GM21526 (cell line): Measurements from ENCODE around the gene VWA1.
A peak's percentile ranks its signal among the peaks of the same experiment; 100 is the strongest.

ENCODE experiments used
- ATAC-seq: cut with Tn5 transposase; IDR thresholded peaks from one replicate; pipeline ENCODE4 v1.9.1; 2021; ENCODE audit warnings: moderate library complexity; ENCODE audit not compliant: unreplicated experiment, low FRiP score

VWA1 gene, protein sequence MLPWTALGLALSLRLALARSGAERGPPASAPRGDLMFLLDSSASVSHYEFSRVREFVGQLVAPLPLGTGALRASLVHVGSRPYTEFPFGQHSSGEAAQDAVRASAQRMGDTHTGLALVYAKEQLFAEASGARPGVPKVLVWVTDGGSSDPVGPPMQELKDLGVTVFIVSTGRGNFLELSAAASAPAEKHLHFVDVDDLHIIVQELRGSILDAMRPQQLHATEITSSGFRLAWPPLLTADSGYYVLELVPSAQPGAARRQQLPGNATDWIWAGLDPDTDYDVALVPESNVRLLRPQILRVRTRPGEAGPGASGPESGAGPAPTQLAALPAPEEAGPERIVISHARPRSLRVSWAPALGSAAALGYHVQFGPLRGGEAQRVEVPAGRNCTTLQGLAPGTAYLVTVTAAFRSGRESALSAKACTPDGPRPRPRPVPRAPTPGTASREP

DNA sequence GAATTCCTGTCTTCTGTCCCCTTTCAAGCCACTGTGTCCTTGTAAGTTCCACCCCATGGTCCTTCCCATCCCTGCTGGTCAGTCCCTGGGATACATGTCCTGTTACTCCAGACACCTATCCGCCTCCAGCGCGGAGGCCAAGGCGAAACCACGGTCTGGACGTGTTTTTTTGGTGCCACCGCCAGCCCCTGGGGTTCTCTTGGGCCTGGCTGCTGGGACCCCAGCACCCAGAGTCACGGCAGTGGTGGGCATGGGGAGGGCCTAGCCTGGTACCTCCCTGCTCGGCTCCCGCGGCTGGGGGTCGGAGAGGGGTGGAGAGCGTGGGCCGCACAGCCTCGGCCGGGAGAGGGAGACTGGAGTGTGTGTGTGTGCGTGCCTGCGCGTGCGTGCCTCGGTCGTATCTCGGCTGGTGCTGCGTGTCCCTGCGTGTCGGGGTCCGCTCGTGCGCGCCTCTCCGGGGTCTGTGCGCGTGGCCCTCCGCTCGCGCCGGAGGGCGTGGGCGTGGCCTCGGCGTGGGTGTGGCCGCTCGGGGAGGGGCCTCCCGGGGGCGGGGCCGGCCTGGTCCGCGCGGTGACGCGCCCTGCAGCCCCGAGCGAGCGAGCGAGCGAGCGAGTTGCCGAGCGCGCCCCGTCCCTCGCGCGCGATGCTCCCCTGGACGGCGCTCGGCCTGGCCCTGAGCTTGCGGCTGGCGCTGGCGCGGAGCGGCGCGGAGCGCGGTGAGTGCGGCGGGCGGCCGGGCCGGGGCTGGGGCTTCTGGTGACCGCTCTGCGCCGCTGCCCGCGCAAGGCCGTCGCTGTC is at the start of gene VWA1:
TSS of gene VWA1 (plus strand) at position 585 of the 798 bp plus-strand sequence. CDS start at position 644, 59 bp downstream.
- ATAC-seq: no peak

DNA sequence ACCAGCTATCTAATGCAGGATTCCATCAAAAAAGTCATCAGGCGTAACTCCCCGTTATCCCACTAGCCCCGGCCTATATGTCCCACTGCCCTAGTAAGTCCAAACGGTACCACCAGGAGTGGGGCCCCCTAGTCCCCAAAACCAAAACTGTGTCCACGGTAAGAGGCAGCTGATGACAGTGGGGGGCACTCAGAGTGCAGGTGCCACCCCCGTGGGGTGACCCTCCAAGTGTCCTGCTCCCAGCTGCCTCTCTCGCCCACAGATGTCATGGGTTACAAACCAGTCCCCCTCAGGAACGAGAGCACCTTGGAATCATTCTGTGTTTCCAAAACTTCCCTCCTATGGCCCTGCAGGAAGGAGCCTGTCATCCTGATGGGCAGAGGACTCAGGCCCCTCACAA is 49.6 kb upstream of the VWA1 start:
- no peak for ATAC-seq

DNA sequence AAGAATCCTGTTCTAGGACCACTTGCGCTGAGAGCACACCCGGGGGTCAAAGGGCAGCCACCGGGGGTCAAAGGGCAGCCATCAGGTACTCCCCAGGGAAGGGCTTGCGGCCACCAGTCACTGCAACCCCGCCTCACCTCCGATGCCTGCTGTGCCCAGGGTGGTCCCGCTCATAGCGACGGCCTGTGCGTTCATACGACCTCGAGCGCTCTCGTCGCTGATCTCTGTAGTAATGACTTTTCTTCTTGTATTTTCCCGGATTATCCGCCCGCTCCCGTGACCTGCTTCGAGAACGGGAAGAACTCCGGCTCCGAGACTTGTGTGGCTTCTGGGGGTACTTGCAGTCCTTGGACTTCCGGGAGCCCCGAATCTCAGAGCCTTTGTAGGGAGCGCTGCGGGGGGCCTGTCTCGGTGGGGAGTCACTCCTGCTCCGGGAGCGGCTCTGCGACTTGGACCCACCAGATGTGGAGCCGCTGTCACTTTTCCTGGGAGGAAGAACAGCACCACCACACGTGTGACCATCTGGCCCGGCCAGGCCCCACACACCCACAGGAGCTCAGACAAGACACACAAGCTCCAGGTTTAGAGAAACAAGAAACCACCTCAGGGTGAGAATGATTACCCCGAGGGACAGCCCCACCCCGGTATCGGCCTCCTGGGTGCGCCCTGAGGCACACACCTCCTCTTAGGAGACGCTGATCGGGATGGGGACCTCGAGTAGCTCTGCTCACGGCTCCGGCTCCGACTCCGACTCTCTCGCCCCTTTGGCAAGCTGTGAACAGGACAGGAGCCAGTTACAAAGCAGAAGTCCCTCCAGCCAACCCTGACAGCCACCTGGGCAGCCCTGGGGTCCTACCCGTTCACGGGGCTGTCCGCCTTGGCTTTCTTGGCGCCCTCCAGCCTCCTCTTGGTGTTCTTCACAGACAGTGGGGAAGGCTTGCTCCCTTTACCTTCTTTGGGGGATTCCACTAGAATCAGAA is 48.1 kb upstream of the VWA1 start:
- no peak for ATAC-seq

DNA sequence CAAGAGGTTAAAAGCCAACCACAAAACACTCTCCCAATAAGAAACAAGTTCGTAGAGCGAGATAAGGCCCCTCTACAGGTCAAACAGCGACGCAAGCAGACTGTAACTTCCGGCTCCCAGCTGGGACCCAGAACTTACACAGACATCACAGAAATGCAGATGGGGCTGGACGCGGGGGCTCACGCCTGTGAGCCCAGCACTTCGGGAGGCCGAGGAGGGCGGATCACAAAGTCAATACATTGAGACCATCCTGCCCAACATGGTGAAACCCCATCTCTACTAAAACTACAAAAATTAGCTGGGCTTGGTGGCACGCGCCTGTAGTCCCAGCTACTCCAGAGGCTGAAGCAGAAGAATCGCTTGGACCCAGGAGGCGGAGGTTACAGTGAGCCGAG is 47.4 kb upstream of the VWA1 start:
- no peak for ATAC-seq

DNA sequence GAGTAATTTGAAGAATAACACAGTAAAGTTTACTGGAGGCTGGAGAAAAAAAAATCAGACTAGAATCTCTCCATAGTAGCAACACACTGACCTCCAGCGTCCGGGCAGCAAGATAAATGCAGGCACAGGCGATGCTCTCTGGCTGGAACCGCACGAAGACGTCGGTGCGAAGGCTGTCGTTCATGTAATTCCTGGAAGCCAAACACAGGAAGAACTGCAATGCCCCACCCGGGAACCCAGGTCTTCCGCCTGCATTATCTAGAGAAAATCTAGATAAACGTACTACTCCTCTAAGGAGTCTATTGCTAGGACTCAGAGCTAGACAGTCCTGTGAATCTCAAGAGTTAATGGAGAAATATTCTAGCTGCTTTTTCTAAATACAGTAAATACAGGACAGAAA is 44.8 kb upstream of the VWA1 start:
- no peak for ATAC-seq

DNA sequence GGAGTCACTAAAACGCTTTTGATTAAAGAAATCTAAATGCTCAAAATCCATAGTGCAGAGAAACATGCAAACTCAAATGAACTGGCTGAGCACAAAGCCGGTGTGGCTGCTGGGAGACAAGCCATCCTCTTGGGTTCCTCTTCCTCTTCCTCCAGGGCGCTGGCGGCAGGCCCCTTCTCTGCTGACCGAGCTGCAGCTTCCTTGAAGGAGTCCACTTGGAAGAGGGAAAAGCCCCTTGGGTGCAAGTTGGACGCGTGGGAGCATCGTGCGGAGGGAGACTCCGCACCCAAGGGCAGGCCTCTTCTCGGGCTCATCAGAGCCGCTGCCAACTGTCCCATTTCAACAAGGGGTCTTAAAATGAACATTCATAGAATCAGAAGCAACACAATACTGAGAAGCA is 44.3 kb upstream of the VWA1 start:
- ATAC-seq: no peak

DNA sequence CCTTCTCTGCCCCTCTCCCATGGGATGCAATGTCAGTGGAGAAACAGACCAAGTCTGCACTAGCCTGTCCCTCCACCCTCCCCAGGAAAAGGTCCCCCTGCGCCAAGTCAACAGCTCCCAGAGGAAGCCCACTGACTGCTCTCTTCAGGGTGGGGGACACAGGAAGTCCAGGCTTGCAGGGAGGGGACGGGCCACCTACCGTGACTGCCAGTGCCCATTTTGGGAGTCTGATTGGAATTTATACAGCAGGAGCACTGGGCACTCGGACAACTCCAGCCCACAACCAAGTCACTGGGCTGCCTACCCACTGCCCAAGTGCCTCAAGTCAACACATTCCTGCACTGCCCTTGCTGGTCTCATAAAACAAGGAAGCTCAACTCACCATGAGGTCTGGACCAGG is 42.5 kb upstream of the VWA1 start:
- no peak for ATAC-seq

DNA sequence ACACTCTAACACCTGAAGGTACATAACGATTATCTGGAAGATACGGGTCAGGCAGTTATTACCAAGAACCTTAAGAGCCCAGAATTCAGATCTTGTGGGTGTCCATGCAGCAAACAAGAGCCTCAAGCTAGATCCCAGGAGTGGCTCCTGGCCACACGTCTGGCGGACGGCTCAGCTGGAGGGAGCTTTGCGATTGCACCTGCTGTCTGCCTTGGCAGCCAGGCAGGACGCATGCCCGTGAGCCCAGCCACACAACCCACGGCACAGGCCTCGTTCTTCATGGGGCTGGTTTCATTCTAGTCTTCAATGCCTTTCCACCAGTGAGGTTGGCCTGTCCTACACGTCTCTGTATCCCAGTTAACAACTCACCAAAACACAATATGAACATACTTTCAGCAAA is 42.1 kb upstream of the VWA1 start:
- no peak for ATAC-seq

DNA sequence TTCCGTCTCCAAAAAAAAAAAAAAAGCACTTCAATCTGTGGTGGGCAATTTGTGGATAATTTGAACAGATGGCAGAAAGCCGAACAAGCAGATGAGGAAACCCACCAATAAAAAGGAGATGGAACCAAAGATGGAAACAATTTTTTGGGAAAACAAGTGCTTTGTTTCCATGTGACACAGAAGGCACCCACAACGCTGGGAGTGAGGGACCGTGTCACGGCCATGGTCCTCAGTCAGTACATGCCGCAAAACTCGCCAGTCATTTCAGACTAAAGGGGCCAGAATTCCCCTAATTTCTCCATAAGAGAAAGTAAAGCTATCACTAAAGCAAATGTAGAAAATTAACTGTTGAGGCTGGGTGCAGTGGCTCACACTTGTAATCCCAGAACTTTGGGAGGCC is 41.4 kb upstream of the VWA1 start:
- ATAC-seq: no peak

DNA sequence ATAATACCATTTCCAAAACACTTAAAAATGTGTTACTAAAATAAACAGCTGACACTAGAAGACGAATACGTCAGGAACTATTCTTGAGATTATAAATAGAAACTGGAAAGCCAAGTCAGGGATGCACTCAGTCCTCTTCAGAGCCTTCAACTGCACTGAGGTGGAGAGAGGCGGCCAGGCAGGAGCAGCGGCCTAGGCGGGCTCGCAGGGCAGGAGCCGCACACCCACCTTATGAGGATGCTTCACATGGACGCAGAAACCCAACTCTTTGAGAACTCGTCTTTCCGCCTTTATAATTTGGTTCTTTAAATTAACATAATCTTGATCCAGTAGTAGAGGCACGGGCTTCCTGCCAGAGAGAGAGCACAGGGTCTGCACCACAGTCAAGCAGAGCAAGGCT is 40.3 kb upstream of the VWA1 start:
- no peak for ATAC-seq

DNA sequence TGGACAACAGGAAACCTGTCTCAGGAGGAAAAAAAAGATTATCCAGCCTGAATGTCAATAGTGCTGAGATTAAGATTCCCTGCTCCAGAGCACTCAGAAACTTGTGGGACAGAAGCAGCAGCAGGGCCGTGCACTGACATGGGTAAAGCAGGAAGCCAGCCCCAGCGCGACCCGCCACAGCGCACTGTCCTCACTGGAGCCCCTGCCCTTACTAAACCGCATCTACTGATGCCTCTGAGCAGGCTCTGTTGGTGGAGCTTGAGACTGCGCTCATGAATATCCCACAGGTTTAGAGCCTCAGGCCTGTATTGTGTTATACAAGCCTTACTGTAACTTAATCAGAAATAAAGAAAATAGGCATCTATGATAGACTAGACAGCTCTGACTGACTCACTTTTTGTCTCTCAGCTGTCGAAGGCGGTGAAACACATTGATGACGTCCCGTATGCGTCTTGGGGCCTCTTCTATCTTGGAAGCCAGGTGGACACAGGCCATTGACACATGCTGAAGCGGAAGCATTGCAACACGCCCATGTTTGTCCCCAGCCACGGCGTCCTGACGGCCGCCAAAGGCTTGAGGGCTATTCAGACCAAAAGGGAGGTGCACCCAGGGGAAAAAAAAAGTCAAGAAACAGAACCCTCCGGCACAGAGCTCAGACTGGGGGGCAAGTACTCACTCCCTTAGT is 37.5 kb upstream of the VWA1 start:
- ATAC-seq: no peak

DNA sequence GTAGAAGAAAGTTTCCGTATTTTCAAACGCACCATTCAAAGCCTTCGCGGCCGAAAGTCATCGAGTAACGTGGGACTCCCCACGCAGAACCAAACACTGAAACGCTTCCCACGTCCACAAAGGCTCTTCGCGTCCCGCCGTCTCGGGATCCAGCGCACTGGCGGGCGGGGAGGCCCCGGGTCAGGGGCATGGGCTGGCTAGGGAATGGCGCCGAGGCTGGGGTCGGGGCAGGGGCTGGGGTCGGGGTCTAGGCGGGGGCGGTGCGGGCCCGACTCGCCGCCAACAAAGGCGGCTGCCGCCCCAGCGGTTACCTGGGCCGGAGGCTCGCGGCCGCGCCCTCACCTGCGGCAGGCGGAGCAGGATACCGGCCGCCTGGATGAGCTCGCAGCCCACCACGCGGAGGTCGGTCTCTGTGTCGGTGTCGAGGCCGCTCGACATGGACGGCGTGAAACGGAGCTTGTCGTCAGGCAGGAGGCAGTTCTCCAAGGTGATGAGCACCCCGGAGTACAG is 36.8 kb upstream of the VWA1 start:
- ATAC-seq: peak; percentile 9

DNA sequence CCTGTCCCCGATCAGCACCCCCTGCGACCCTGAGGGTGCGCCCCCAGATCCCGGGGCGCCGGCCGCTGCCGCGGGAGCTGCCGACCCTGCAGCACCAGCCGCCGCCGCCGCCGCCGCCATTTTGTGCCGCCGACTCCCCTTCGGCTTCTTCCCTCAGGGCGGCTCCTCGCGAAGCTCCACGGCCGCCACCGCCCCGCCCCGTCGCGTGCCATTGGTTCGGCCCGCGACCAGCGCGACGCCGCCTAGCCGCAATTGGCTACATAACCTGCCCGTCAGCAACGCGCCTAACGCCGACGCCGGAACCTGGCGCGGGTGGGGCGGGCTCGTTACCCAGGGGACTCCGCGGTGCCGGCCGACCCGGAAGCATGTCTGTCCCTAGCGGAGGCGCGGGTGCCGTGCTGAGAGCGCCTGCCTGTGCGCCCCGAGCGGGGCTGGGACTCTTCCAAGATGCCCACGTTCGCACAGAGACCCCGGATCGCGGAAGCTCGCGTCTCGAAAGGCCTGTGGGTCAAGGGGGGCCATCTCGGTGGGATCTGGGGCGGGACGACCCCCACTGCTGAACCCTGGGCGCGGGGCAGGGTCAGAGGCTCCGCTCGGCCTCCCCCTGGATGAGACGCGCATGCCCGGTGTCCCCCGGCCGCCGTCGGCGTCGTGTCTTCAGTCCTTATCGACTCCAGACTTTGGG is 36.2 kb upstream of the VWA1 start, which contains the start of gene CCNL2:
TSS of gene CCNL2 (minus strand) at position 149 of the 685 bp plus-strand sequence. CDS start at position 120, 29 bp downstream.
- peak; percentile 91 for ATAC-seq

DNA sequence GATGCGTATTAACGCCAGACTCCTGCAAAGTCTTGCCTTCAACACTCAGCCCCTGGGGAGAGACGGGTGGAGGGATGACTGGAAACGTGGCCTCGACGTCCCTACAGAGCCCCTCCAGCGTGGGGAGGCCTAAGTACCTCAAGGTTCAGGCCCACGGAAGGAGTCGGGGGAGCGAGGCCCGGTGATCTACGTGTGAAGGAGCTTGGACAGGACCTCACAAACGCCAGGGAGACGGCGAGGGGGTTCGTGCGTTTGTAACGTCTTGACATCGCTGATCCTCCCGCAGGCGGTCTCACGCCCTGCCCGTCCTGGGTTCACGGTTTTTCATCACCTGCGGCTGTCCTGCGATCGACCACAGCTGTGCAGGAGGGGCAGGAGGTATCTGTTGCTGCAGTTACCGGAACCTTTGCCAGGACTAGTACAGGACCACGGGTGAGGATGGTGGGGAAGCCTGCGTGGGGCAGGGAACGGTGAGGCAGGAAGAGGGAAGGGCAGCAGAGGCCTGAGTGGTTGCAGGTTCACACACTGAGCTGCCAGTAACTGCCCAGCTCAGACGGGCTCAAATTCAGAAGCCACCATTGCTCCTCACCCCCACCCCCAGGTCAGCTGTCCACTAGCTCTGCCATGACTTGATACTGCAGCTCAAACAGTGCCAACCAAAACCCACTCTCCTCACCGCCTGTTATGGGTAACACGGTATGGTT is 35.5 kb upstream of the VWA1 start:
- no peak for ATAC-seq

DNA sequence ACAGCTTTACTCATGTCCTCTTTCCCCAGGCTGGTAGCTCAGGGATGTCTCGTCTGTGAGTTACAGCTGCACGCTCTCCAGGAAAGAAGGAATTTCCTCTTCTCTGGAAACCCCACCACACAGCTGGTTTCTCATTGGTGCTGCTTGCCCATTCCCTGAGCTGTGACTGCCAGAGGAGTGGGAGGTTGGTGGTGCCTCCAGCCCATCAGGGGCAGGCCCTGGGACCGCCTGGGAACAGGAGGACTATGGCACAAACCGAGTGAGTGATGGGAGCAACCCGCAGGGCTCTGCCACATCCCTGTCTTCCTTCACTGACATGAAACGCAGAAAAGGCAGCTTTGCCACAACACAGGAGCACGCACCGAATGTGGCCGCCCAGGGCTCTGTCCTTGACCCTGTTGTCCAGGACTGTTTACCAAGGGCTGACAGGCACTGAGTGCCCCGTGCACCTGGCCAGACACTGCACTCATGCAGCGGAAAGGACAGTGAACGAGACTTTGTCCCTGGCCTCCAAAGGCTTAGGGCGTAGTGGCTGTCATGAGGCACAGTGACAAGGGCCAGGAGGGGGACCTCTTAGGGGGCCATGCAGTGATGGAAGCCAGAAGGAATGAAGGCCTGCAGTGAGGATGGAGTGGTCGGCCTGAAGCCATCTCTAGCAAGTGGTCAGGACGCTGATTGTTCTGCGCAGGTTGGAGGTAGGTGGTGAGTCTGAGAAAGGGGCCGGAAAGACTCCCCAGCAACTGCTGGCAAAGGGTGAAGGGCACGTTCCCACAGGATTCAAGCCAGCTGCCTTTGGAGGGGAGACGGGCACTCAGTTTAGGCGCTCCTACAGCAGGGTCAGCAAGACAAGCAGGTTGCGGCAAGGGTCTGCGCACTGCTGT is 34.7 kb upstream of the VWA1 start:
- no peak for ATAC-seq

DNA sequence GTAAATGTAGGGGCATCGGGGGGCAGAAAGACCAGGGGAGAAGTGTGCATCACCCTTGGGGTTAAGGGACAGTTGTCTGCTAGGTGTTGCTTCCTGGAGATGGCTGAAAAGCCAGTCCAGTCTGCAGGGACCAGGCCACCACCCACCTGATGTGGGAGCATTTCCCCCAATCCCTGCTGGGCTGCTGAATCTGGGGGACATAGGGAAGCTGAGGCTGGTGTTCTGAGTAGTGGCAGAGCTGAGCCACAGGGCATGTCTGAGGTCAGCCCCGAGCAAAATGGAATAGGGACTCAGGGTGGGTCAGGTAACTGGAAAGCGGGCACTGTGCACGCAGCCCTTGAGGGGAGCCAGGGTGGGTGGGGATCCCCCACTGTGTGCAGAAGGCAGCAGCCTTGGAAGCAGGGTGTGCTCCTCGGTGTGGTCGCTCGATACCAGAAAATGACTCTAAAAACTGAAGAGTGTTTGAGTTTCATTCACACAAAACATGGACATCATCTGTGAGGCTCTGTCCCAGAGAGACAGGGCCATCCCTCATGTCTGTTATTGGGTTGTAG is 34.0 kb upstream of the VWA1 start:
- no peak for ATAC-seq
